Stimulated activated CD4-positive, alpha-beta T cell treated with anti-CD3 and anti-CD28 coated beads, Interleukin-15, amount 100 ng/mL, for 48 hours (primary cell): ENCODE data around the gene ECI1.

ENCODE experiments used
- DNase-seq, 2 donors: peaks; one replicate each; pipeline ENCODE4 v3.0.0-alpha.2; 2020; ENCODE audit warnings: low read depth in 2 of 2

ECI1 gene, protein sequence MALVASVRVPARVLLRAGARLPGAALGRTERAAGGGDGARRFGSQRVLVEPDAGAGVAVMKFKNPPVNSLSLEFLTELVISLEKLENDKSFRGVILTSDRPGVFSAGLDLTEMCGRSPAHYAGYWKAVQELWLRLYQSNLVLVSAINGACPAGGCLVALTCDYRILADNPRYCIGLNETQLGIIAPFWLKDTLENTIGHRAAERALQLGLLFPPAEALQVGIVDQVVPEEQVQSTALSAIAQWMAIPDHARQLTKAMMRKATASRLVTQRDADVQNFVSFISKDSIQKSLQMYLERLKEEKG

GRCh38 chr16:2251296-2252111 lies at the start of gene ECI1:
TSS of gene ECI1 (minus strand) at chr16:2251587. CDS start at chr16:2251566, 21 bp downstream.
- DNase-seq, result peak; percentile 74 to 81

GRCh38 chr16:2299915-2300192 lies 48.5 kb upstream of the ECI1 start:
- no peak for DNase-seq

DNA sequence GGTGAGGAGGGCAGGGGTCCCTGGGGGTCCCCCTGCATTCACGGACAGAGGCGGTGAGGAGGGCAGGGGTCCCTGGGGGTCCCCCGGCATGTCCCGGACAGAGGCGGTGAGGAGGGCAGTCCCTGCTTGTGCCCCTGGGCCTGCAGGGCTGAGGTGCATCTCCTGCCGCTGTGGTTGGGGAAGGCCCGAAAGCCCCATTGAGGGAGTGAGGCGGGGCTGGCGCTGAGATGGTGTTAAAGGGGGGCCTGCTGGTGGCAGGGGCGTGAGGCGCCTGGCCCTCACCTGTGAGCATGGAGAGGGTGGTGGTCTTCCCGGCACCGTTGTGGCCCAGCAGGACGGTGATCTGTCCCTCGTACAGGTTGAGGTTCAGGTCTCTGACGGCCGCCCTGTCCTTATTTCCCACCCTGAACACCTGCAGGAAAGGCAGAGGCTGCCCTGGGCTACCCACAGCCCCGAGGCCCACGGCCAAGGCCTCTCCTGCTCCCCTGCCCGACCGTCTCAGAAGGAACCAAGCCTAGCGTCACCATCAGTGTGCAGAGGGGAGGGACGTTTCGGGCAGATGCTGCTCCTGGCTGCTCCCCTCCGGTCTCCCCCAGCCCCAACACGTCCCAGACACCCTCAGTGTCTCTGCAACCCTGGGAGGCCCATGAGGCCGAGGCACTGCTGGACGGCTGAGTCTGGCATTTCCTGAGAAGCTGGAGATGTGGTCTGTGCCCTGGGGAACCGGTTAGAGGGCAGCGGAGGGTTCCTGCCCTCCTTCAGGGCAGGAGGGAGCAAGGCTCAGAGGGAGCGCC lies 47.9 kb upstream of the ECI1 start:
- DNase-seq, result no peak

DNA sequence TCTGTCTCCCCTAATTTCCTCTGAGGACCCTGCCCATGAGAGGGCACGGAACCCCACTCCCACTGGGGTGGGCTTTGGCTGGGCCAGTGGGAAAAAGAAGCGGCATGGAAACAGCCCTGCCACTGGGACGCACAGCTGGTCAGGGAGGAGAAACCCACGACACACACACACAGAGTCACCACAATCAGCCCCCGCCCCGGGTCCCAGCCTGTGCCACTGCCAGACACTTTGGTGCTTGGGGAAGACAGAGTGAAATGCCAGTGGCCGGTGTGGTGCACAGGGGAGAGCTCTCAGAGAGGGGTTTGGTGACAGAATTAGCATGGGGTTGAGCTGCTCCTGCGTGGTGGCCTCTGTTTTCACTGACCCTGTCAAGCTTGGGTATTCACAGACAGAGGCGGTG lies 47.2 kb upstream of the ECI1 start:
- no peak for DNase-seq

- no peak for DNase-seq
These were observed 46.1 kb upstream of the ECI1 start for GRCh38 chr16:2297506-2297860.

GRCh38 chr16:2296661-2297505 lies 45.5 kb upstream of the ECI1 start:
- DNase-seq, result peak in 1 of 2 donors; percentile 8

GRCh38 chr16:2295056-2295798 lies 43.8 kb upstream of the ECI1 start:
- DNase-seq, result no peak

DNA sequence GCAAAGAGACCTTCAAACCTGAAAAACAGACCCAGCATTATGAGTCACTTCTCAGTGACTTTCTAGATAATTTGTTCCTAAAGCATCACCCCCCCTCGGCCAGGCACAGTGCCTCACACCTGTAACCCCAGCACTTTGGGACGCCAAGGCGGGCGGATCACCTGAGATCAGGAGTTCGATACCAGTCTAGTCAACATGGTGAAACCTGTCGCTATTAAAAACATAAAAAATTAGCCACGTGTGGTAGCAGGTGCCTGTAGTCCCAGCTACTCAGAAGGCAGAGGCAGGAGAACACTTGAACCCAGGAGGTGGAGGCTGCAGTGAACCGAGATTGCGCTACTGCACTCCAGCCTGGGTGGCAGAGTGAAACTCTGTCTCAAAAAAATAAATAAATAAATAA lies 40.8 kb upstream of the ECI1 start:
- no peak for DNase-seq

DNA sequence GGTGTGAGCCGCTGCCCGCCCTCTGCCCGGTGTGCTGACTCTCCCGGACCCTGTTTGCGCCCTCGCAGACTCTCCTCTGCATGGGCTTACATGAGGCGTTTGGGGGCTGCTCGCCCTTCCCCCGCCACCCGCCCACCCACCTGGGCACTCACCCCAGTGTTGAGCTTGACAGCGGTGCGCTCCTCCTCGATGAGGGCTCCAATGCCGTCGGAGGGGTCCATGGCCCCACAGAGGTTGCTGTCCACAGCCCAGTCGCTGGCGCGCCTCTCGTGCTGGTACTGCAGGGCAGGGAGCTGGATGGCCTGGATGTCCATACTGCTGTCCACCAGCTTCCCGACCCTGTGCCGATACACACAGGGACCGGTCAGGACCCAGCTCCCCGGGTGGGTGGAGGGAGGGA lies 37.9 kb upstream of the ECI1 start:
- DNase-seq, result no peak

- DNase-seq, result no peak
These were observed 37.3 kb upstream of the ECI1 start for GRCh38 chr16:2288726-2289125.

DNA sequence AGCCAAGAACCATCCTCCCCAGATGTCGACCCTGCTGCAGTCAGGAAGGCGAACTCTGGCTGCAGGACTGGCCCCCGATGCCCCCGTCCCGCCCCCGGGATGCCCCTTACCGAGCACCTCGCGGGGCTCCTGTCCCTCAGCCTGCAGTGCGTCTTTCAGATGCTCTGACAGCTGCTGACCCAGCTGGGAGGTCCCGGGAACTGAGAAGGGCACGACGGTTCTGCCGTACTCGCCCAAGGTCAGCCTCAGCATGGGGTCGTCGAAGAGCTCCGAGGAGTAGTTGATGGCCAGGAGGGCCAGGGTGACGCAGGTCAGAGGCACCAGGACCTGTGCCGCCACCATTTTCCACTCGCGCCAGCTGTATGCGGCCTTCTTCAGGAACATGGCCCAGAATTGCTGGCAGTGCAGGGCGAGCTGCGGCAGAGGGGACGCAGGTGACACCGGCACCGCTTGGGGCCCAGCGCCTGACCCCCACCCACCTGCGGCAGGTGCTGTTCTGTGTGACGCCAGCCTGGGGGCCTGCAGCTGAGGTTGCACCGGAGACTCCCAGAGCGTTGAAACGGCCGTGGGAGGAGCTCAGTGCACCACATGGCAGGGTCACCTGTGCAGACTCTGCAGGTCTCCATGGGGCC lies 36.6 kb upstream of the ECI1 start:
- no peak for DNase-seq

DNA sequence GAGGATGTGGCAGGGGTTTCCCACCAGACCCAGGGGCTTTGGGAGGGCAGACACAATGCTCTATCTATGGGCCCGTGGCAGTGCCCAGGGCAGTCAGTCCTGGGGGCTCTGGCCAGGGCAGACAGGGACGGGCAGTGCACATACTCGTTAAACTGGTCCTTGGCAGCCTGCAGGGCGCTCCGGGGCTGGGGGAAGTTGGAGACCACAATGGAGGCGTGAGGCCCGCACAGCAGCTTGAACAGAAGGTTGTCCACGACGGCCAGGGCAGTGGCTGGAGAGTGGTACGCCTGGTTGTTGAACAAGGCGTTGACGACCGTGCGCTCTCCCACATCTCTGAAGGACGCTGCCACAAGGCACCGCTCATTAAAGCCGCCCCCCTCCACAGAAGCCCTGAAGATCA lies 35.2 kb upstream of the ECI1 start:
- DNase-seq, result no peak

DNA sequence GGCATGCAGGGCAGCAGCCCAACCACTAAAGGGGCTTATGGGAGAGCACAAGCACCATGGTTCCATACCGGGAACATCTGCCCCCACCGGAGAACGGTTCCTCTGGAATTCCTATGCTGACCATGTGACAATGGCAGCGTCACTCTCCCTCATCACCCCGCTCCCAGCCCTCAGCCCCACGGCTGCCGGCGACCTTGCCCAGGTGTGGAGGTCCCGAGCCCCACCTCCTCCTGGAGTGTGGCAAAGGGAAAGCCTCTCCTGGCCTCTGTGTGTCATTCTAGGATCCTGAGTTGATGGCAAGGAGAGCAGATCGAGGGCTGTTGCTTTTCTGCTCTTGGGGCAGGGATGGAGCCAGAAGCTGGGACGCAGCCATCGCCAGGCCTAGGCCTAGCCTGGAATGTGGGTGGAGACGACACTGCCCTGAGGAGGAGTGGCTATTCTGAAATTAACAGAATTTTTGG lies 34.4 kb upstream of the ECI1 start:
- no peak for DNase-seq

- DNase-seq, result no peak
These were observed 33.6 kb upstream of the ECI1 start for GRCh38 chr16:2284797-2285576.

- no peak for DNase-seq
These were observed 32.8 kb upstream of the ECI1 start for GRCh38 chr16:2284001-2284770.

GRCh38 chr16:2282866-2283555 lies 31.6 kb upstream of the ECI1 start:
- no peak for DNase-seq

DNA sequence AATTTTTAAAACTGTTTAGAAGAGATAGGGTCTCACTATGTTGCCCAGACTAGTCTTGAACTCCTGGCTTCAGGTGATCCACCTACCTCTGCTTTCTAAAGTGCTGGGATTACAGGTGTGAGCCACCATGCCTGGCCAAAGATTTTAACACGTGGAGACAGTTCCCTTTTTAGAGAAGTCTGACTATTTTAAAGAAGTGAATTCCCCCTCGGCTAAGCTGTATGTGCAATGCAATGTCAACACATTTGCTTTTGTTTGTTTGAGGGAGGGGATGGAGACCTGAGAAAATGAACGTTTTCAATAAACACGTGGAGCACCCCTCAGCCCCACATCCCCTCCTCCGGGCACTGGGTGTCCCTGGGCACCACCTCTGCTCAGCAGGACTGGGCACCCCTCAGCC lies 30.9 kb upstream of the ECI1 start:
- DNase-seq, result no peak

DNA sequence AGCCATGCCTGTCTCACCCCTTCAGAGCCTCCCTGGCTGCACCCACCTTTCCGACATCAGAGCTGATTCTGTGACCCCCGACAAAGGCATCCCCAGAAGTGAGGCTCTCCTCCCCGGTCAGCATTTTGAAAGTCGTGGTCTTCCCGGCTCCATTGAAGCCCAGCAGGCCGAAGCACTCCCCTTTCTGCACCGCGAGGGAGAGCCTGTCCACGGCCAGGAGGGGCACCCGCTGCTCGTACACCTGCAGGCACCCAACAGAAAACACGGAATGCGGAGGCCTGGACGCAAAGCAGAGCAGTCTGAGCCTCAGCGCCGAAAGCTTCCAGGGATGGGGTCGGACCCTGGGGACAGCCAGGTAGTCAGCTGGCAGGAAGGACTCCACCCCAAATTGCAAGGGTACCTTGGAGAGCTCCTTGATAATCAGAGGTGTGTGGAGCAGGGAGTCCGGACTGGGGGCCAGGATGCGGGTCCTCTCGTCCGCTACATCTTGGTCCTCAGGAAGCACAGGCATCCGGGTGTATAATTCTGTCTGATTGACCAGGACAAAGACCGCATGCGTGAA lies 29.7 kb upstream of the ECI1 start:
- DNase-seq, result no peak
